ENCODE data around the gene TMEM248.
A peak's percentile ranks its signal among the peaks of the same experiment; 100 is the strongest.
"Not testable (repeated sequence)": the region's sequence is repeated elsewhere in the genome, so short reads cannot be mapped to it uniquely, and the experiment has no call there.

TMEM248 gene

GRCh38 chr7:66952343-66953043, 31.5 kb downstream of the TMEM248 start:
- no peak for DNase-seq

GRCh38 chr7:66953044-66953427, 32.0 kb downstream of the TMEM248 start:
- no peak for DNase-seq

GRCh38 chr7:66957595-66958290, 36.7 kb downstream of the TMEM248 start:
- no peak for DNase-seq

GRCh38 chr7:66958538-66959350, 37.7 kb downstream of the TMEM248 start:
- DNase-seq, result no peak

- DNase-seq, result no peak
Observed at GRCh38 chr7:66960192-66960591, 39.2 kb downstream of the TMEM248 start.

GRCh38 chr7:66961096-66961495, 40.1 kb downstream of the TMEM248 start:
- no peak for DNase-seq

GRCh38 chr7:66964411-66964810, 43.4 kb downstream of the TMEM248 start:
- DNase-seq, result no peak

GRCh38 chr7:66967029-66967428, 46.0 kb downstream of the TMEM248 start:
- no peak for DNase-seq

GRCh38 chr7:66969001-66969400, 48.0 kb downstream of the TMEM248 start:
- DNase-seq, result not testable (repeated sequence)

GRCh38 chr7:66970310-66970709, 49.3 kb downstream of the TMEM248 start:
- no peak for DNase-seq

- DNase-seq, result no peak
Observed at GRCh38 chr7:66974986-66975590, 54.1 kb downstream of the TMEM248 start.

GRCh38 chr7:66978312-66978711, 57.3 kb downstream of the TMEM248 start:
- not testable (repeated sequence) for DNase-seq

- DNase-seq, result not testable (repeated sequence)
Observed at GRCh38 chr7:66979013-66979412, 58.0 kb downstream of the TMEM248 start.

GRCh38 chr7:66980336-66980735, 59.3 kb downstream of the TMEM248 start:
- not testable (repeated sequence) for DNase-seq

- not testable (repeated sequence) for DNase-seq
Observed at GRCh38 chr7:66989552-66989951, 68.5 kb downstream of the TMEM248 start.

- not testable (repeated sequence) for DNase-seq
Observed at GRCh38 chr7:66994051-66994450, 73.0 kb downstream of the TMEM248 start.

GRCh38 chr7:66994691-66995049, 73.6 kb downstream of the TMEM248 start:
- DNase-seq, result not testable (repeated sequence)

- peak; percentile 92 for DNase-seq
Observed at GRCh38 chr7:66995050-66995776, 74.2 kb downstream of the TMEM248 start, which contains the start of gene SBDS. TSS of gene SBDS (minus strand) at chr7:66995586. CDS start at chr7:66995417, 169 bp downstream.

- peak; percentile 98 for DNase-seq
Observed at GRCh38 chr7:66996444-66997191, 75.6 kb downstream of the TMEM248 start, which contains the start of gene TYW1. TSS of gene TYW1 (plus strand) at chr7:66996833. CDS start at chr7:66996979, 146 bp downstream.

GRCh38 chr7:67000601-67001258, 79.7 kb downstream of the TMEM248 start:
- not testable (repeated sequence) for DNase-seq

GRCh38 chr7:67004145-67004544, 83.1 kb downstream of the TMEM248 start:
- not testable (repeated sequence) for DNase-seq

Measured in NCI-H1417 treated with DMSO at 0.1 percent for 48 hours (cell line).